ENCODE results near the gene CTDSPL.
"Not testable (repeated sequence)": the region's sequence is repeated elsewhere in the genome, so short reads cannot be mapped to it uniquely, and the experiment has no call there.

CTDSPL gene

GRCh38 chr3:37861620-37862041 lies at the start of gene CTDSPL:
CTDSPL (plus strand) TSS chr3:37861880; CDS start chr3:37862200, 320 bp downstream.
- no peak for DNase-seq (ENCODE audit: low read depth, low spot score)

GRCh38 chr3:37812499-37812896 lies 49.2 kb upstream of the CTDSPL start:
- DNase-seq (ENCODE audit: low read depth, low spot score): no peak

GRCh38 chr3:37813403-37813802 lies 48.3 kb upstream of the CTDSPL start:
- no peak for DNase-seq (ENCODE audit: low read depth, low spot score)

GRCh38 chr3:37814547-37814946 lies 47.1 kb upstream of the CTDSPL start:
- DNase-seq (ENCODE audit: low read depth, low spot score): no peak

- not testable (repeated sequence) for DNase-seq (ENCODE audit: low read depth, low spot score)
Observed at GRCh38 chr3:37815156-37815555, 46.5 kb upstream of the CTDSPL start.

- no peak for DNase-seq (ENCODE audit: low read depth, low spot score)
Observed at GRCh38 chr3:37816271-37816670, 45.4 kb upstream of the CTDSPL start.

- no peak for DNase-seq (ENCODE audit: low read depth, low spot score)
Observed at GRCh38 chr3:37819591-37819990, 42.1 kb upstream of the CTDSPL start.

GRCh38 chr3:37820286-37820685 lies 41.4 kb upstream of the CTDSPL start:
- no peak for DNase-seq (ENCODE audit: low read depth, low spot score)

GRCh38 chr3:37823189-37823588 lies 38.5 kb upstream of the CTDSPL start:
- no peak for DNase-seq (ENCODE audit: low read depth, low spot score)

- DNase-seq (ENCODE audit: low read depth, low spot score): no peak
Observed at GRCh38 chr3:37824090-37824953, 37.4 kb upstream of the CTDSPL start.

GRCh38 chr3:37824954-37825328 lies 36.7 kb upstream of the CTDSPL start:
- no peak for DNase-seq (ENCODE audit: low read depth, low spot score)

- no peak for DNase-seq (ENCODE audit: low read depth, low spot score)
Observed at GRCh38 chr3:37825744-37826400, 35.8 kb upstream of the CTDSPL start.

GRCh38 chr3:37826502-37826901 lies 35.2 kb upstream of the CTDSPL start:
- DNase-seq (ENCODE audit: low read depth, low spot score): no peak

GRCh38 chr3:37826933-37827332 lies 34.7 kb upstream of the CTDSPL start:
- DNase-seq (ENCODE audit: low read depth, low spot score): no peak

GRCh38 chr3:37832480-37832879 lies 29.2 kb upstream of the CTDSPL start:
- DNase-seq (ENCODE audit: low read depth, low spot score): no peak

- no peak for DNase-seq (ENCODE audit: low read depth, low spot score)
Observed at GRCh38 chr3:37833302-37834186, 28.1 kb upstream of the CTDSPL start.

- DNase-seq (ENCODE audit: low read depth, low spot score): no peak
Observed at GRCh38 chr3:37836589-37836988, 25.1 kb upstream of the CTDSPL start.

GRCh38 chr3:37847689-37848088 lies 14.0 kb upstream of the CTDSPL start:
- DNase-seq (ENCODE audit: low read depth, low spot score): no peak

- DNase-seq (ENCODE audit: low read depth, low spot score): no peak
Observed at GRCh38 chr3:37849146-37849923, 12.3 kb upstream of the CTDSPL start.

- no peak for DNase-seq (ENCODE audit: low read depth, low spot score)
Observed at GRCh38 chr3:37852097-37852496, 9.6 kb upstream of the CTDSPL start.

- DNase-seq (ENCODE audit: low read depth, low spot score): no peak
Observed at GRCh38 chr3:37852771-37853170, 8.9 kb upstream of the CTDSPL start.

All from activated naive CD8-positive, alpha-beta T cell treated with anti-CD3 and anti-CD28 coated beads, Interleukin-2, amount 50 U/mL, for 16 hours (primary cell).